Smooth muscle cell (in vitro differentiated cells): ENCODE data around the gene CALN1. TPM values are rescaled to one million over a fixed set of nuclear protein-coding genes. Genes with fewer than 3 reads are reported as not detected.

Source experiments
- DNase-seq: peaks from one replicate; lab custom pipeline; 2025; ENCODE audit not compliant: unreplicated experiment; lab: John Stamatoyannopoulos, UW
- H2AFZ ChIP-seq: fragments of 200-600 bp; sonication (generic); 2 replicates; pipeline ENCODE4 v1.6.0; 2016; ENCODE audit warnings: antibody characterized with exemption, low read depth, mild to moderate bottlenecking
- H3F3A ChIP-seq: fragments of 200-600 bp; sonication (generic); 2 replicates; pipeline ENCODE4 v1.6.0; 2017; ENCODE audit warnings: antibody characterized with exemption, low read depth
- H3K27ac ChIP-seq: fragments of 200-600 bp; sonication (generic); 2 replicates; pipeline ENCODE4 v1.5.1; 2016; ENCODE audit warnings: low read depth, mild to moderate bottlenecking
- H3K27me3 ChIP-seq: fragments of 200-600 bp; sonication (generic); 2 replicates; pipeline ENCODE4 v1.6.1; 2016; ENCODE audit warnings: low read depth, mild to moderate bottlenecking
- H3K36me3 ChIP-seq: fragments of 200-600 bp; sonication (generic); 2 replicates; pipeline ENCODE4 v1.5.1; 2016; ENCODE audit warnings: low read depth
- H3K4me1 ChIP-seq: fragments of 200-600 bp; sonication (generic); 2 replicates; pipeline ENCODE4 v1.5.1; 2016; ENCODE audit warnings: low read depth
- H3K4me2 ChIP-seq: fragments of 200-600 bp; sonication (generic); 2 replicates; pipeline ENCODE4 v1.6.0; 2016; ENCODE audit warnings: mild to moderate bottlenecking
- H3K4me3 ChIP-seq: fragments of 200-600 bp; sonication (generic); 2 replicates; pipeline ENCODE4 v1.5.1; 2016; ENCODE audit warnings: mild to moderate bottlenecking
- H3K79me2 ChIP-seq: fragments of 200-600 bp; sonication (generic); 2 replicates; pipeline ENCODE4 v1.6.0; 2016; ENCODE audit warnings: low read depth, mild to moderate bottlenecking
- H3K9ac ChIP-seq: fragments of 200-600 bp; sonication (generic); 2 replicates; pipeline ENCODE4 v1.6.0; 2016; ENCODE audit warnings: low read depth
- H3K9me3 ChIP-seq: fragments of 200-600 bp; sonication (generic); replicated peaks from 2 replicates; pipeline ENCODE4 v1.5.1; 2016; ENCODE audit warnings: low read depth
- H4K20me1 ChIP-seq: fragments of 200-600 bp; sonication (generic); 2 replicates; pipeline ENCODE4 v1.6.0; 2016; ENCODE audit warnings: low read depth
- CTCF ChIP-seq: fragments of 200-600 bp; sonication (generic); IDR thresholded peaks from 2 replicates; pipeline ENCODE4 v1.5.1; 2017; ENCODE audit warnings: borderline replicate concordance, mild to moderate bottlenecking, antibody characterized with exemption; ENCODE audit not compliant: insufficient read depth, poor library complexity, severe bottlenecking
- WGBS: methylation state at CpG from one replicate; pipeline ENCODE4 v1.1.7; 2016; ENCODE audit warnings: low lambda C conversion rate; 5-methylcytosine and 5-hydroxymethylcytosine counted together
- polyA plus RNA-seq: library from polyadenylated mRNA; unstranded; fragments of >200 nt; fragmentation: Nextera tagmentation; extraction: Ambion mirVana; gene quantifications from 2 replicates; pipeline ENCODE4 v1.2.1, GENCODE V29; 2016
- total RNA-seq: library from RNA; depleted of rRNA; stranded (reverse); fragments of >200 nt; gene quantifications from 2 replicates; pipeline ENCODE4 v1.2.3, GENCODE V29; 2014

Gene CALN1
- total and polyA plus RNA-seq, 2 experiments from 2014 or later, result not detected

DNA sequence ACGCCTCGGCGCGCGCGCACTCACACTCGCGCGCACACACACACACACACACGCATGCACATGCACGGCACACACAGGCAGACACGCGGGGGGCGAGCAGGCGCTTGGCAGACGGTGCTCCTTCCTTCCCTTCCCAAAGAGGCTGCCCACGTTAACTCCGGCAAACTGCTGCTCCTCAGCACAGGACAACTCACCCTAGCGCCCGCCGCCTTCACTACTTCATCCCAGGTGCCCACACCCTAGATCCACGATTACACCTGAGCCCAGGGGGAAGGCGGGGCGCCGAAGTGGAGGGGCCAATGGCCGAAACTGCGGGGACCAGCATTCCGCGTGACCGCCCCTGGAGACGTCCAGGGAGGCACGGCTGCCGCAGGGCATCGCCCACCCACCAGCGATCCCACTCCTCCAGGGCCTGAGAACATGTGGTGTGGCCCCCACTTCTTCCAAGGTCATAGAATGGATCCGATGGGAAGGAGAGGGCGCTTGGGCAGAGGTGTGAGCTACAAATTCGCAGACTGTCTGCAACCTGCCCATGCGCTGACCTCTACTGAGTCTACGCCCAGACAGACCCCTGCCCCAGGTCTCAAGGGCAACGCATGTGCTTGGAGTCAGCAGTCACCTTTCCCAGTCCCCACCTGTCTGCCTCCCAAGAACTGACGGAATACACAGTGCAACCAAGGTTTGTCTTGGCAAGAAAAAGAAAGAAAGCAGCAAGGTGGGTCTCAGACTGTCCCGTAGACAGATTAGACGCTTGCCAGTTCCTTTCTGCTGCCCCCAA is 74.6 kb downstream of the CALN1 start:
- H3F3A ChIP-seq, result no peaks in the 10 kb centered on the region
- peak overlapping the region; percentile 81 for H3K4me2 ChIP-seq
- H3K79me2 ChIP-seq, result no peaks in the 10 kb centered on the region
- H2AFZ ChIP-seq, result no peak overlapping the region
- H3K4me3 ChIP-seq, result peak overlapping the region; percentile 37
- TF ChIP-seq CTCF, result no peak
- peaks cover 71% of the 10 kb centered on the region for H3K27me3 ChIP-seq
- WGBS, result 13% methylated on average over 43 of the region's 44 CpGs
- no peaks in the 10 kb centered on the region for H3K9me3 ChIP-seq
- no peak for DNase-seq
- H4K20me1 ChIP-seq, result no peaks in the 10 kb centered on the region
- no peaks in the 10 kb centered on the region for H3K36me3 ChIP-seq
- H3K27ac ChIP-seq, result no peak overlapping the region
- no peak overlapping the region for H3K9ac ChIP-seq
- no peaks in the 10 kb centered on the region for H3K4me1 ChIP-seq

DNA sequence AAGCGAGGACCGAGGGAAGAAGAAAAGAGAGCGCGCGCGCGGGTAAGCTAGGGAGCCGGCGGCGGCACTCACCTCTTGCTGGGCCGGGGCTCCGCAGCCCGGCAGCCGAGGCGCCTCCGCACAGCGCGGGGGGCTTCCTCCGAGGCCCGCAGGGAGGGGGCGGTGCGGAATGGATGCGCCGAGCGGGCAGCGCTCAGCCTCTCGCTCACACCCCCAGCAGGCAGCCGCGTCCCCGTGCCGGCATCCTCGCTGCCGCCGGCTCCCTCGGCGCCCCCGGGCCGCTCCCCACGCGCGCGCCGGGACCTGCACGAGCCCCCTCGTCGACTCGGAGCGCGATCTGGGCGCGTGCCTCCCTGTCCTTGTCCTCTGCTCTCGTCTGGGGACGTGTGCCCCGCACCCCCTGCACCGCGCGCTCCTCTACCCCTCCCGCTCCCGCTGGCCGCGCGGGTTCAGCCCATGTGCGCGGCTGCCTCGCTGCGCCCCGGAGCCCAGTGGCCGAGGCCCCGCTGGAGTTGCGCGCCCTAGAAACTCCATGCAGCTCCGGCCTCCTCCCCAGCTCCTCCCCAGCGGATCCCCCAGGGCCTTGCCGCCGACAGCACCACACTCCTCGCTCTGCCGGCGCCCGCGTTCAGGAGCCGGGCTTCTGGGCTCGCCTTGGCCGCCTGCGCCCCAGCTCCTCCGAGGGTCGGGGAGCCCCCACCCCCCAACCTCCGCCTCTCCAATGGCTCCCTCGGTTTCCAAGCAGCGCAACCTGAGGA is 75.3 kb downstream of the CALN1 start:
- Histone ChIP-seq H3K4me3 (peak overlapping the region; percentile 37), H3K27ac (no peak overlapping the region), H3K9ac (no peak overlapping the region), H3K27me3 (peaks cover 73% of the 10 kb centered on the region), H3K79me2 (no peaks in the 10 kb centered on the region), H3K36me3 (no peaks in the 10 kb centered on the region), H2AFZ (no peak overlapping the region), H3K9me3 (no peaks in the 10 kb centered on the region), H3F3A (no peaks in the 10 kb centered on the region), H4K20me1 (no peaks in the 10 kb centered on the region), H3K4me2 (peak overlapping the region; percentile 81), H3K4me1 (no peaks in the 10 kb centered on the region)
- 3% methylated on average over 45 of the region's 89 CpGs for WGBS
- TF ChIP-seq CTCF, result no peak
- DNase-seq, result no peak

DNA sequence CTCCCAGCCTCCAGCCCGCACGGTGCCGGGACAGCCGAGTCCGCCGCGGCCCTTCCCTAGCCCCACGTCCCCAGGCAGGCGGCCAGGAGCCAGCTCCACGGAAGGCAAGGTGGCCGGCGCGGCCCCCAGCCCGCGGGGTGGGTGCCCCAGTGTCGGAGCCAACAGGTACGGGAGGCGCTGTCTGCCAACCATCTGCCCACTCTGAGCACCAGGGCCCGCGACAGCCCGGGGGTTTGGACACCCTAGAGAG is 75.8 kb downstream of the CALN1 start:
- no peaks in the 10 kb centered on the region for H3K4me1 ChIP-seq
- H3F3A ChIP-seq, result no peaks in the 10 kb centered on the region
- WGBS, result under 1% methylated on average over 21 of the region's 21 CpGs
- H2AFZ ChIP-seq, result no peak overlapping the region
- peaks cover 73% of the 10 kb centered on the region for H3K27me3 ChIP-seq
- H3K9ac ChIP-seq, result no peak overlapping the region
- H3K4me2 ChIP-seq, result peak overlapping the region; percentile 81
- no peak overlapping the region for H3K27ac ChIP-seq
- H4K20me1 ChIP-seq, result no peaks in the 10 kb centered on the region
- H3K9me3 ChIP-seq, result no peaks in the 10 kb centered on the region
- H3K4me3 ChIP-seq, result peak overlapping the region; percentile 37
- H3K36me3 ChIP-seq, result no peaks in the 10 kb centered on the region
- no peak for DNase-seq
- no peaks in the 10 kb centered on the region for H3K79me2 ChIP-seq
- no peak for TF ChIP-seq CTCF
